ENCODE results near the gene NDFIP1.
A peak's percentile ranks its signal among the peaks of the same experiment; 100 is the strongest.

NDFIP1 gene

GRCh38 chr5:142118155-142118686 is 9.6 kb downstream of the NDFIP1 start:
- no peak for DNase-seq (ENCODE audit: low read depth, low spot score)

- no peak for DNase-seq (ENCODE audit: low read depth, low spot score)
Observed at GRCh38 chr5:142119051-142119625, 10.6 kb downstream of the NDFIP1 start.

- no peak for DNase-seq (ENCODE audit: low read depth, low spot score)
Observed at GRCh38 chr5:142120247-142120935, 11.8 kb downstream of the NDFIP1 start.

- DNase-seq (ENCODE audit: low read depth, low spot score), result no peak
Observed at GRCh38 chr5:142122121-142122520, 13.5 kb downstream of the NDFIP1 start.

- no peak for DNase-seq (ENCODE audit: low read depth, low spot score)
Observed at GRCh38 chr5:142125378-142125777, 16.8 kb downstream of the NDFIP1 start.

GRCh38 chr5:142125963-142126362 is 17.4 kb downstream of the NDFIP1 start:
- DNase-seq (ENCODE audit: low read depth, low spot score), result no peak

GRCh38 chr5:142128675-142129208 is 20.2 kb downstream of the NDFIP1 start:
- DNase-seq (ENCODE audit: low read depth, low spot score), result no peak

- no peak for DNase-seq (ENCODE audit: low read depth, low spot score)
Observed at GRCh38 chr5:142129446-142130066, 21.0 kb downstream of the NDFIP1 start.

- DNase-seq (ENCODE audit: low read depth, low spot score), result no peak
Observed at GRCh38 chr5:142131394-142131793, 22.8 kb downstream of the NDFIP1 start.

- DNase-seq (ENCODE audit: low read depth, low spot score), result no peak
Observed at GRCh38 chr5:142132916-142133315, 24.3 kb downstream of the NDFIP1 start.

GRCh38 chr5:142133330-142134206 is 25.0 kb downstream of the NDFIP1 start:
- no peak for DNase-seq (ENCODE audit: low read depth, low spot score)

GRCh38 chr5:142134331-142135010 is 25.9 kb downstream of the NDFIP1 start:
- no peak for DNase-seq (ENCODE audit: low read depth, low spot score)

GRCh38 chr5:142141463-142141862 is 32.9 kb downstream of the NDFIP1 start:
- DNase-seq (ENCODE audit: low read depth, low spot score), result no peak

- DNase-seq (ENCODE audit: low read depth, low spot score), result no peak
Observed at GRCh38 chr5:142143878-142144277, 35.3 kb downstream of the NDFIP1 start.

- DNase-seq (ENCODE audit: low read depth, low spot score), result peak; percentile 73
Observed at GRCh38 chr5:142145106-142145900, 36.7 kb downstream of the NDFIP1 start.

GRCh38 chr5:142149363-142149762 is 40.8 kb downstream of the NDFIP1 start:
- no peak for DNase-seq (ENCODE audit: low read depth, low spot score)

GRCh38 chr5:142150431-142150830 is 41.9 kb downstream of the NDFIP1 start:
- DNase-seq (ENCODE audit: low read depth, low spot score), result no peak

GRCh38 chr5:142151436-142152383 is 43.1 kb downstream of the NDFIP1 start:
- no peak for DNase-seq (ENCODE audit: low read depth, low spot score)

GRCh38 chr5:142152384-142152732 is 43.8 kb downstream of the NDFIP1 start:
- DNase-seq (ENCODE audit: low read depth, low spot score), result no peak
